Liver (tissue), 3 donors: ENCODE results near the gene PTPRN2.

Source experiments
- ATF3 ChIP-seq: IDR thresholded peaks from 2 replicates; pipeline ENCODE4 v1.6.1; 2016; ENCODE audit warnings: antibody characterized with exemption
- CTCF ChIP-seq: fragments of 150-350 bp; IDR thresholded peaks from 2 replicates; pipeline ENCODE4 v1.5.1; 2017; ENCODE audit warnings: improper control_type of control experiment, low read depth, low read length; ENCODE audit not compliant: missing input control
- FOXA1 ChIP-seq: IDR thresholded peaks from 2 replicates; pipeline ENCODE4 v1.6.1; 2016; ENCODE audit warnings: antibody characterized with exemption
- FOXA2 ChIP-seq: IDR thresholded peaks from 2 replicates; pipeline ENCODE4 v1.6.1; 2016; ENCODE audit warnings: antibody characterized with exemption
- GABPA ChIP-seq, 2 donors: IDR thresholded peaks in 1 of 2; conservative IDR thresholded peaks in 1 of 2; 2 replicates each; pipeline ENCODE4 v1.6.1; 2016; ENCODE audit warnings: antibody characterized with exemption in 2 of 2, mild to moderate bottlenecking in 1 of 2, moderate library complexity in 1 of 2
- HNF4A ChIP-seq, 2 donors: conservative IDR thresholded peaks; 2 replicates each; pipeline ENCODE4 v1.6.1; 2016; ENCODE audit warnings: antibody characterized with exemption in 2 of 2, mild to moderate bottlenecking in 2 of 2
- HNF4G ChIP-seq: IDR thresholded peaks from 2 replicates; pipeline ENCODE4 v1.6.1; 2016; ENCODE audit warnings: antibody characterized with exemption
- JUND ChIP-seq, 2 donors: IDR thresholded peaks; 2 replicates each; pipeline ENCODE4 v1.6.1; 2016; ENCODE audit warnings: antibody characterized with exemption in 2 of 2
- MAX ChIP-seq: IDR thresholded peaks from 2 replicates; pipeline ENCODE4 v1.6.1; 2016; ENCODE audit warnings: antibody characterized with exemption
- RAD21 ChIP-seq, 2 donors: IDR thresholded peaks; 2 replicates each; pipeline ENCODE4 v1.6.1; 2016; ENCODE audit warnings: antibody characterized with exemption in 2 of 2, mild to moderate bottlenecking in 2 of 2
- SP1 ChIP-seq: IDR thresholded peaks from 2 replicates; pipeline ENCODE4 v1.6.1; 2018; ENCODE audit warnings: antibody characterized with exemption, mild to moderate bottlenecking
- TAF1 ChIP-seq: conservative IDR thresholded peaks from 2 replicates; pipeline ENCODE4 v1.6.1; 2016; ENCODE audit warnings: antibody characterized with exemption, mild to moderate bottlenecking
- YY1 ChIP-seq: IDR thresholded peaks from 2 replicates; pipeline ENCODE4 v1.6.1; 2016; ENCODE audit warnings: antibody characterized with exemption, mild to moderate bottlenecking
- TF ChIP-seq, protein P1 (sequence below): IDR thresholded peaks from 2 replicates; pipeline ENCODE4 v1.6.1; 2016; ENCODE audit warnings: antibody characterized with exemption
- donor health status: healthy.
- donor health status: healthy.

DNA sequence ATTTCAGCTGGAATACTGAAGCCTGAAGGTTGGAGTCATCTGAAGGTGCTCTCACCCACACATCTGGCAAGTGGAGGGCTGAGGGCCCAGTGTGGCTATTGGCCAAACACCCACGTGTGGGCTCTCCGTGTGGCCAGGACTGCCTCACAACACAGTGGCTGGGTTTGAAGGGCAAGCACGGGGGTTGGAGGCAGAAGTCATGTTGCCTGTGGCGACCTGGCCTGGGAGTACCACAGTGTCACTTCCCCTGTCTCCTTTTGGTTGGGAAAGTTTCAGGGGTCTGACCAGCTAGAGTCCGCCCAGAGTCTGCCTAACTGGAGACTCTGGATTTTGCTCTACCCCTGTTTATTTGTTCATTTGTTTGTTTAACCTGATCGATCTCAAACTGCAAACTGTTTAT is 1081.4 kb downstream of the PTPRN2 start:
- TF ChIP-seq, protein P1, sequence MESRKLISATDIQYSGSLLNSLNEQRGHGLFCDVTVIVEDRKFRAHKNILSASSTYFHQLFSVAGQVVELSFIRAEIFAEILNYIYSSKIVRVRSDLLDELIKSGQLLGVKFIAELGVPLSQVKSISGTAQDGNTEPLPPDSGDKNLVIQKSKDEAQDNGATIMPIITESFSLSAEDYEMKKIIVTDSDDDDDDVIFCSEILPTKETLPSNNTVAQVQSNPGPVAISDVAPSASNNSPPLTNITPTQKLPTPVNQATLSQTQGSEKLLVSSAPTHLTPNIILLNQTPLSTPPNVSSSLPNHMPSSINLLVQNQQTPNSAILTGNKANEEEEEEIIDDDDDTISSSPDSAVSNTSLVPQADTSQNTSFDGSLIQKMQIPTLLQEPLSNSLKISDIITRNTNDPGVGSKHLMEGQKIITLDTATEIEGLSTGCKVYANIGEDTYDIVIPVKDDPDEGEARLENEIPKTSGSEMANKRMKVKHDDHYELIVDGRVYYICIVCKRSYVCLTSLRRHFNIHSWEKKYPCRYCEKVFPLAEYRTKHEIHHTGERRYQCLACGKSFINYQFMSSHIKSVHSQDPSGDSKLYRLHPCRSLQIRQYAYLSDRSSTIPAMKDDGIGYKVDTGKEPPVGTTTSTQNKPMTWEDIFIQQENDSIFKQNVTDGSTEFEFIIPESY = no peak
- TF ChIP-seq CTCF (no peak), SP1 (no peak), RAD21 (IDR thresholded peaks at IDR 0.05) (no peak), MAX (no peak), HNF4G (no peak), HNF4A (conservative IDR thresholded peaks at IDR 0.05) (peak in 1 of 2 donors; percentile 60), FOXA1 (no peak), TAF1 (no peak), YY1 (no peak), JUND (IDR thresholded peaks at IDR 0.05) (no peak), GABPA (IDR thresholded peaks at IDR 0.05 in 1 of 2, conservative IDR thresholded peaks at IDR 0.05 in 1 of 2) (no peak), ATF3 (no peak), FOXA2 (no peak)
